ENCODE results near the gene ZNF701. TPM values are rescaled to one million over a fixed set of nuclear protein-coding genes. Genes with fewer than 3 reads are reported as not detected.
"Not testable (repeated sequence)": the region's sequence is repeated elsewhere in the genome, so short reads cannot be mapped to it uniquely, and the experiment has no call there.

The ZNF701 gene
- total RNA-seq, 1 donor, result 14.5 TPM

DNA sequence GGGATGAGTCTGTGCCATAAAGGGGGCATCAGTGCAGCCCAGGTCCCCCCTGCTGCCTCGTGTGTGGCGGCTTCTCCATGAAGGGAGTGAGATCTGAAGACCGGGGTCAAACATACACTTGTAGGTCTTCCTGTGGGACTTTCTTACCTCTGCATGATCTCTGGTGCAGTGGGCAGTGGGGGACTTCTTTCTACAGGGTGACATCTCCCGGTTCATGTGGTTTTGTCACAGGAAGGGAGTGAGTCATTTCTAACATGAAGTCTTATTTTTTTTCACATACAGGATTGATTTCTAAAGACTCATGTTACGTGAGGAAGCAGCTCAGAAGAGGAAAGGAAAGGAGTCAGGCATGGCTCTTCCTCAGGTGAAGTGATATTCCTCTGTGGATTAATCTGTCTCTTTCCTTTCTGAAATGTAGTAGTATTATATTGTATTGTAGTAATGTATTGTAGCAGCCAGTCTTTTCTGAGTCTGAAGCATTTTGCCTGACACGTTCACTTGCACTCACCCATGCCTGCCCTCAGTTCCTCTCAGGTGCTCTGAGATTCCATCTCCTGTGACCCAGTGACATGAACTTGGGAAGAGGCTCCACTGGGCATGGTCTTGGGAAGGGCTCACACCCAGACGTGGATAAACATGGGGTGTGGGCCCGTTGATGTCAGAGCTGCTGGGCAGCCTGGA is 27.0 kb upstream of the ZNF701 start:
- no peak overlapping the region for H2AFZ ChIP-seq (ENCODE audit: low read length)
- peaks cover 22% of the 10 kb centered on the region for H3K36me3 ChIP-seq (ENCODE audit: insufficient read depth, low read length)
- no peaks in the 10 kb centered on the region for H3K9me3 ChIP-seq (ENCODE audit: low read depth, low read length)
- H3K4me1 ChIP-seq (ENCODE audit: insufficient read depth, low read length), result no peaks in the 10 kb centered on the region
- H3K4me3 ChIP-seq (ENCODE audit: insufficient read depth, low read length), result no peak overlapping the region
- DNase-seq (ENCODE audit: insufficient read length, low spot score, missing footprints), result no peak
- H3K79me2 ChIP-seq (ENCODE audit: insufficient read depth, low read length), result peaks cover 8% of the 10 kb centered on the region
- no peaks in the 10 kb centered on the region for H4K20me1 ChIP-seq (ENCODE audit: insufficient read depth, low read length)
- H3K27me3 ChIP-seq (ENCODE audit: insufficient read depth, low read length), result no peaks in the 10 kb centered on the region
- no peak overlapping the region for H3K4me2 ChIP-seq (ENCODE audit: insufficient read depth, low read length)
- TF ChIP-seq, protein P1, sequence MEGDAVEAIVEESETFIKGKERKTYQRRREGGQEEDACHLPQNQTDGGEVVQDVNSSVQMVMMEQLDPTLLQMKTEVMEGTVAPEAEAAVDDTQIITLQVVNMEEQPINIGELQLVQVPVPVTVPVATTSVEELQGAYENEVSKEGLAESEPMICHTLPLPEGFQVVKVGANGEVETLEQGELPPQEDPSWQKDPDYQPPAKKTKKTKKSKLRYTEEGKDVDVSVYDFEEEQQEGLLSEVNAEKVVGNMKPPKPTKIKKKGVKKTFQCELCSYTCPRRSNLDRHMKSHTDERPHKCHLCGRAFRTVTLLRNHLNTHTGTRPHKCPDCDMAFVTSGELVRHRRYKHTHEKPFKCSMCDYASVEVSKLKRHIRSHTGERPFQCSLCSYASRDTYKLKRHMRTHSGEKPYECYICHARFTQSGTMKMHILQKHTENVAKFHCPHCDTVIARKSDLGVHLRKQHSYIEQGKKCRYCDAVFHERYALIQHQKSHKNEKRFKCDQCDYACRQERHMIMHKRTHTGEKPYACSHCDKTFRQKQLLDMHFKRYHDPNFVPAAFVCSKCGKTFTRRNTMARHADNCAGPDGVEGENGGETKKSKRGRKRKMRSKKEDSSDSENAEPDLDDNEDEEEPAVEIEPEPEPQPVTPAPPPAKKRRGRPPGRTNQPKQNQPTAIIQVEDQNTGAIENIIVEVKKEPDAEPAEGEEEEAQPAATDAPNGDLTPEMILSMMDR (IDR thresholded peaks at IDR 0.05; ENCODE audit: extremely low read depth, low read depth, low read length), result no peak
- H3K27ac ChIP-seq (ENCODE audit: low read depth, low read length), result no peak overlapping the region

DNA sequence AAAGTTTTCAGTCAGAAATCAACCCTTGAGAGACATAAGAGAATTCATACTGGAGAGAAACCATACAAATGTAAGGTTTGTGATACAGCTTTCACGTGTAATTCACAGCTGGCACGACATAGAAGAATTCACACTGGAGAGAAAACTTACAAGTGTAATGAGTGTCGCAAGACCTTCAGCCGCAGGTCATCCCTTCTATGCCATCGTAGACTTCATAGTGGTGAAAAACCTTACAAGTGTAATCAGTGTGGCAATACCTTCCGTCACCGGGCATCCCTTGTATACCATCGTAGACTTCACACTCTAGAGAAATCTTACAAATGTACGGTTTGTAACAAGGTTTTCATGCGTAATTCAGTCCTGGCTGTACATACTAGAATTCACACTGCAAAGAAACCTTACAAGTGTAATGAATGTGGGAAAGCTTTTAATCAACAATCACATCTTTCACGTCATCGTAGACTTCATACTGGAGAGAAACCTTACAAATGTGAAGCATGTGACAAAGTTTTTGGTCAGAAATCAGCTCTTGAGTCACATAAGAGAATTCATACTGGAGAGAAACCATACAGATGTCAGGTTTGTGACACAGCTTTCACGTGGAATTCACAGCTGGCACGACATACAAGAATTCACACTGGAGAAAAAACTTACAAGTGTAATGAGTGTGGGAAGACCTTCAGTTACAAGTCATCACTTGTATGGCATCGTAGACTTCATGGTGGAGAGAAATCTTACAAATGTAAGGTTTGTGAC is 15.7 kb upstream of the ZNF701 start:
- Histone ChIP-seq H3K36me3 (ENCODE audit: insufficient read depth, low read length) (peaks cover 34% of the 10 kb centered on the region), H2AFZ (ENCODE audit: low read length) (no peak overlapping the region), H3K27ac (ENCODE audit: low read depth, low read length) (no peak overlapping the region), H3K4me3 (ENCODE audit: insufficient read depth, low read length) (no peak overlapping the region), H3K79me2 (ENCODE audit: insufficient read depth, low read length) (no peaks in the 10 kb centered on the region), H3K4me2 (ENCODE audit: insufficient read depth, low read length) (no peak overlapping the region), H3K27me3 (ENCODE audit: insufficient read depth, low read length) (no peaks in the 10 kb centered on the region), H3K9me3 (ENCODE audit: low read depth, low read length) (peaks cover 35% of the 10 kb centered on the region), H4K20me1 (ENCODE audit: insufficient read depth, low read length) (no peaks in the 10 kb centered on the region), H3K4me1 (ENCODE audit: insufficient read depth, low read length) (no peaks in the 10 kb centered on the region)
- no peak for DNase-seq (ENCODE audit: insufficient read length, low spot score, missing footprints)
- TF ChIP-seq, protein P1 (IDR thresholded peaks at IDR 0.05; ENCODE audit: extremely low read depth, low read depth, low read length), result no peak

DNA sequence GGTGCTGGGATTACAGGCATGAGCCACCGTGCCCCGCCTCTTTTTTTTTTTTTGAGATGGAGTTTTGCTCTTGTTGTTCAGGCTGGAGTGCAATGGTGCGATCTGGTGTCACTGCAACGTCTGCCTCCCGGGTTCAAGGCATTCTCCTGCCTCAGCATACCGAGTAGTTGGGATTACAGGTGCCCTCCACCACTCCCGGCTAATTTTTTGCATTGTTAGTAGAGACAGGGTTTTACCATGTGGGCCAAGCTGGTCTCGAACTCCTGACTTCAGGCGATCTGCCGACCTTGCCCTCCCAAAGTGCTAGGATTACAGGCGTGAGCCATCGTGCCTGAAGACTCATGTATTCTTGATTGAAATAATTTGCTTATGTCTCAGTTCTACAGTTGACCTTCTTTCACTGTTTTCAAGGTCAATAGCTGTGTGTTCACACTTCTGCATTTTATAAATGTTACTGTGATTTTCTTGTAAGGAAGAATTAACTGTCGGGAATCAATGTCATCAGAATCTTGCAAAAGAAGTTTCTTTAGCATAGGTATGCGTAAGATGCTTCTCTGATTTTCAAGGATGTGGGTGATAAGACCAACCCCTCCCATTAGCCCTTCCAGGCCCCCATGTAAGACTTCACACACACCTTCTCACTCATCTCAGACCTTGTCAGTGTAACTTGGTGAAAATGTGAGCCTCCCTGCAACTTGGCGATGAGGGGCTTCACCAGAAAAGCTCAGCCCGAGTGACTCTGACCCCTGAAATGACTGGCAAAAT is 12.7 kb upstream of the ZNF701 start:
- no peaks in the 10 kb centered on the region for H3K79me2 ChIP-seq (ENCODE audit: insufficient read depth, low read length)
- no peaks in the 10 kb centered on the region for H3K4me1 ChIP-seq (ENCODE audit: insufficient read depth, low read length)
- no peak overlapping the region for H3K4me2 ChIP-seq (ENCODE audit: insufficient read depth, low read length)
- TF ChIP-seq, protein P1 (IDR thresholded peaks at IDR 0.05; ENCODE audit: extremely low read depth, low read depth, low read length), result no peak
- no peaks in the 10 kb centered on the region for H3K27me3 ChIP-seq (ENCODE audit: insufficient read depth, low read length)
- H3K4me3 ChIP-seq (ENCODE audit: insufficient read depth, low read length), result no peak overlapping the region
- no peak overlapping the region for H3K27ac ChIP-seq (ENCODE audit: low read depth, low read length)
- H2AFZ ChIP-seq (ENCODE audit: low read length), result no peak overlapping the region
- H4K20me1 ChIP-seq (ENCODE audit: insufficient read depth, low read length), result no peaks in the 10 kb centered on the region
- DNase-seq (ENCODE audit: insufficient read length, low spot score, missing footprints), result no peak
- H3K9me3 ChIP-seq (ENCODE audit: low read depth, low read length), result peaks cover 32% of the 10 kb centered on the region
- H3K36me3 ChIP-seq (ENCODE audit: insufficient read depth, low read length), result peaks cover 31% of the 10 kb centered on the region

DNA sequence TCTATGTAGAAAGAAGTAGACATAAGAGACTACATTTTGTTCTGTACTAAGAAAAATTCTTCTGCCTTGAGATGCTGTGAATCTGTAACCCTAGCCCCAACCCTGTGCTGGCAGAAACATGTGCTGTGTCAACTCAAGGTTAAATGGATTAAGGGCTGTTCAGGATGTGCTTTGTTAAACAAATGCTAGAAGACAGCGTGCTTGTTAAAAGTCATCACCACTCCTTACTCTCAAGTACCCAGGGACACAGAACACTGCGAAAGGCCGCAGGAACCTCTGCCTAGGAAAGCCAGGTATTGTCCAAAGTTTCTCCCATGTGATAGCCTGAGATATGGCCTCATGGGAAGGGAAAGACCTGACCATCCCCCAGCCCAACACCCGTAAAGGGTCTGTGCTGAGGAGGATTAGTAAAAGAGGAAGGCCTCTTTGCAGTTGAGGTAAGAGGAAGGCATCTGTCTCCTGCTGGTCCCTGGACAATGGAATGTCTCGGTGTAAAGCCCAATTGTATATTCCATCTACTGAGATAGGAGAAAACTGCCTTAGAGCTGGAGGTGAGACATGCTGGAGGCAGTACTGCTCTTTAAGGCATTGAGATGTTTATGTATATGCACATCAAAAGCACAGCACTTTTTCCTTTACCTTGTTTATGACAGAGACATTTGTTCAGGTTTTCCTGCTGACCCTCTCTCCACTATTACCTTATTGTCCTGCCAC is 11.2 kb upstream of the ZNF701 start:
- H3K4me3 ChIP-seq (ENCODE audit: insufficient read depth, low read length); H3K4me2 ChIP-seq (ENCODE audit: insufficient read depth, low read length); H3K79me2 ChIP-seq (ENCODE audit: insufficient read depth, low read length); DNase-seq (ENCODE audit: insufficient read length, low spot score, missing footprints); H2AFZ ChIP-seq (ENCODE audit: low read length); H3K27me3 ChIP-seq (ENCODE audit: insufficient read depth, low read length); H4K20me1 ChIP-seq (ENCODE audit: insufficient read depth, low read length); H3K27ac ChIP-seq (ENCODE audit: low read depth, low read length); H3K4me1 ChIP-seq (ENCODE audit: insufficient read depth, low read length): not testable (repeated sequence)
- peaks cover 29% of the 10 kb centered on the region for H3K9me3 ChIP-seq (ENCODE audit: low read depth, low read length)
- H3K36me3 ChIP-seq (ENCODE audit: insufficient read depth, low read length), result peaks cover 24% of the 10 kb centered on the region

DNA sequence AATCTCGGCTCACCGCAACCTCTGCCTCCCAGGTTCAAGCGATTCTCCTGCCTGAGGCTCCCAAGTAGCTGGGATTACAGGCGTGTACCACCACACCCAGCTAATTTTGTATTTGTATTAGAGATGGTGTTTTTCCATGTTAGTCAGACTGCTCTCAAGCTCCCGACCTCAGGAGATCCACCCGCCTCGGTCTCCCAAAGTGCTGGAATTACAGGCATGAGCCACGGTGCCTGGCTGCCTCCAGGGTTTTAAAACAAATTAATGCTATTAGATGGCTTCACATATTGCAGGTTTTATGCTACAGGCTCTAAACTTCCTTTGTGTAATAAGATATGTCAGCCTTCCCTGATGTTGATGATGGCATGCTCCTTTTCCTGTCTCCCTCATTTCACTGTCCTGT is 8.5 kb upstream of the ZNF701 start:
- H3K9me3 ChIP-seq (ENCODE audit: low read depth, low read length), result peaks cover 13% of the 10 kb centered on the region
- not testable (repeated sequence) for H2AFZ ChIP-seq (ENCODE audit: low read length); H3K27ac ChIP-seq (ENCODE audit: low read depth, low read length); H3K27me3 ChIP-seq (ENCODE audit: insufficient read depth, low read length); H3K4me2 ChIP-seq (ENCODE audit: insufficient read depth, low read length); H4K20me1 ChIP-seq (ENCODE audit: insufficient read depth, low read length); H3K4me3 ChIP-seq (ENCODE audit: insufficient read depth, low read length); DNase-seq (ENCODE audit: insufficient read length, low spot score, missing footprints); H3K4me1 ChIP-seq (ENCODE audit: insufficient read depth, low read length); H3K79me2 ChIP-seq (ENCODE audit: insufficient read depth, low read length)
- peaks cover 14% of the 10 kb centered on the region for H3K36me3 ChIP-seq (ENCODE audit: insufficient read depth, low read length)

Data from osteoblast (primary cell).